ENCODE results near the gene PREPL. TPM values are rescaled to one million over a fixed set of nuclear protein-coding genes. Genes with fewer than 3 reads are reported as not detected.

The PREPL gene
- total RNA-seq, 2 donors from 2014 or later, result 24.4 to 46.5 TPM

DNA sequence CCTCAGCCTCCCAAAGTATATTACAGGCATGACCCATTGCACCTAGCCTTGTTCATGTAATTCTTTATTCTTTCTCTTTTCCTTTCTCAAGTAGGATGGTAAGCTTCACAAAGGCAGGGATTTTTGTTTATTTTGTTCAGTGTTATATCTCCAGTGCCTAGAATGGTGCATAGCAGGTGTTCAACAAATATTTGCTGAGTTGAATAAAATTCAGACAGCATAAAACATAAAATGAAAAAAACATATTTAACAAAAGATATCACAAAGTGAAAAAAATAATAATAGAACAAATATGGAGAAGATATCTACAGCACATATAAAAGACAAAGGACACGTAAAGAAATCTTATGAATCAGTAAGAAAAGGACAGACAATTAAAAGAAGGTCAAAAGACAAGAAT, 8.8 kb downstream of the PREPL start:
- ATAC-seq (no peak), DNase-seq (no peak)
- TF ChIP-seq, protein P1, sequence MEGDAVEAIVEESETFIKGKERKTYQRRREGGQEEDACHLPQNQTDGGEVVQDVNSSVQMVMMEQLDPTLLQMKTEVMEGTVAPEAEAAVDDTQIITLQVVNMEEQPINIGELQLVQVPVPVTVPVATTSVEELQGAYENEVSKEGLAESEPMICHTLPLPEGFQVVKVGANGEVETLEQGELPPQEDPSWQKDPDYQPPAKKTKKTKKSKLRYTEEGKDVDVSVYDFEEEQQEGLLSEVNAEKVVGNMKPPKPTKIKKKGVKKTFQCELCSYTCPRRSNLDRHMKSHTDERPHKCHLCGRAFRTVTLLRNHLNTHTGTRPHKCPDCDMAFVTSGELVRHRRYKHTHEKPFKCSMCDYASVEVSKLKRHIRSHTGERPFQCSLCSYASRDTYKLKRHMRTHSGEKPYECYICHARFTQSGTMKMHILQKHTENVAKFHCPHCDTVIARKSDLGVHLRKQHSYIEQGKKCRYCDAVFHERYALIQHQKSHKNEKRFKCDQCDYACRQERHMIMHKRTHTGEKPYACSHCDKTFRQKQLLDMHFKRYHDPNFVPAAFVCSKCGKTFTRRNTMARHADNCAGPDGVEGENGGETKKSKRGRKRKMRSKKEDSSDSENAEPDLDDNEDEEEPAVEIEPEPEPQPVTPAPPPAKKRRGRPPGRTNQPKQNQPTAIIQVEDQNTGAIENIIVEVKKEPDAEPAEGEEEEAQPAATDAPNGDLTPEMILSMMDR (IDR thresholded peaks at IDR 0.05), result no peak
- no peak for TF ChIP-seq POLR2A (IDR thresholded peaks at IDR 0.05)
- 77 to 83% methylated on average over 1 of the region's 1 CpG for whole genome bisulfite sequencing, 2 donors
- Histone ChIP-seq H3K27ac (no peak overlapping the region), H3K4me3 (no peak overlapping the region), H3K36me3 (replicated peaks in 1 of 2; ENCODE audit: insufficient read depth in 1 of 2, low read depth in 2 of 2) (no peaks in the 10 kb centered on the region), H3K27me3 (no peaks in the 10 kb centered on the region), H3K4me1 (peaks cover 23% of the 10 kb centered on the region), H3K9me3 (no peaks in the 10 kb centered on the region)
- intact Hi-C loops (cut with DNase I), result no loop called here

DNA sequence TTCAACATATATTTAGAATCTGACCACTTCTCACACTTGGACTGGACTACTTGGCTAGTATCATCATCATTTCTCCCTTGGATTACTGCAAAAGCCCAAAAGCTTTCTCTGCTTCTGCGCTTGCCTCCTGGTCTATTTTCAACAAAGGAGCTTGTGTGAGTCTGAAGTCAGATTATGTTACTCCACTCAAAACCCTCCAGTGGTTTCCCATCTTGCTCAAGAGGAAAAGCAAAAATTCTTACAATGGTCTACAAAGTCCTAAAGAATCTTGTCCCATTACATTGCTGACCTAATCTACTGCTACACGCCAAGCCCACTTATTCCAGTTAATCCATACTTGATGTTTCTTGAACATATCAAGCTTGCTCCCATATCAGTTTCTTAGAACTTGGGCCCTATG, 9.6 kb downstream of the PREPL start:
- DNase-seq (no peak), ATAC-seq (no peak)
- H3K27ac ChIP-seq, result no peak overlapping the region
- H3K9me3 ChIP-seq, result no peaks in the 10 kb centered on the region
- TF ChIP-seq POLR2A (IDR thresholded peaks at IDR 0.05), result no peak
- TF ChIP-seq, protein P1 (IDR thresholded peaks at IDR 0.05), result no peak
- H3K36me3 ChIP-seq (replicated peaks in 1 of 2; ENCODE audit: insufficient read depth in 1 of 2, low read depth in 2 of 2), result no peaks in the 10 kb centered on the region
- intact Hi-C loops (cut with DNase I), result no loop called here
- 90 to 100% methylated on average over 2 of the region's 2 CpGs for WGBS, 2 donors
- H3K4me3 ChIP-seq, result no peak overlapping the region
- H3K4me1 ChIP-seq, result peaks cover 26% of the 10 kb centered on the region
- no peaks in the 10 kb centered on the region for H3K27me3 ChIP-seq

DNA sequence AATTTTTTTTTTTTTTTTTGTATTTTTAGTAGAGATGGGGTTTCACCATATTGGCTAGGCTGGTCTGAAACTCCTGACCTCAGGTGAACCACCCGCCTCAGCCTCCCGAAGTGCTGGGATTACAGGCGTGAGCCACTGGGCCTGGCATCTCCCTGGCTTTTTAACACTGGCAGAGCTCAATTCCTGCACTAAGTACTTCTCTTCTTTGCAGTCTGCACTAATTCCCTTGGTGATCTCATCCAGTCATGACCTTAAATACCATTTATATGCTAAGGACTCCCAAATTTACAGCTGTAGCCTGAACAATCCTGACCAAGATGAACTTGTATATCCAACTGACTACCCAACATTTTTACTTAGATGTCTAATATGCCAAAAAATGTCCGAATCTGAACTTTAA, 10.2 kb downstream of the PREPL start:
- intact Hi-C loops (cut with DNase I), result no loop called here
- 89 to 97% methylated on average over 4 of the region's 4 CpGs for WGBS, 2 donors
- Histone ChIP-seq H3K9me3 (no peaks in the 10 kb centered on the region), H3K27me3 (no peaks in the 10 kb centered on the region), H3K4me3 (no peak overlapping the region), H3K36me3 (replicated peaks in 1 of 2; ENCODE audit: insufficient read depth in 1 of 2, low read depth in 2 of 2) (no peaks in the 10 kb centered on the region), H3K27ac (peak overlapping the region in 1 of 4 donors; percentile 11), H3K4me1 (peaks cover 26% of the 10 kb centered on the region)
- ATAC-seq (peak; percentile 27), DNase-seq (no peak)
- TF ChIP-seq, protein P1 (IDR thresholded peaks at IDR 0.05), result no peak
- TF ChIP-seq POLR2A (IDR thresholded peaks at IDR 0.05), result no peak

DNA sequence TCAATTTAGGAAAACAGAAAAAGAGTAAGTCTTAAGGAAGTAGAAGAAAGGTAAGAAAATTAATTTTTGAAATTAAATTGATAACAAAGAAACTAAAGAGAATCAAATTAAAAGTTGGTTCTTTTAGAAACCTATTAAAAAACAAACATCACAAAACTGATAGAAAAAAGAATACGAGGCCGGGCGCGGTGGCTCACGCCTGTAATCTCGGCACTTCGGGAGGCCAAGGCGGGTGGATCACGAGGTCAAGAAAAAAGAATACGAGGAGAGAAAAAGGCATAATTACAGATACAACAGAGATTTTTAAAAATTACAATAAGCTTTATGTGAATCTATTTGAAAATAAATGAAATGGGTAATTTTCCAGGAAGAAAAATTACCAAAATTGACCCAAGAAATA, 11.8 kb downstream of the PREPL start:
- WGBS, 2 donors, result 95 to 96% methylated on average over 10 of the region's 10 CpGs
- DNase-seq, result no peak
- Histone ChIP-seq H3K27me3 (no peaks in the 10 kb centered on the region), H3K4me1 (peaks cover 26% of the 10 kb centered on the region), H3K36me3 (replicated peaks in 1 of 2; ENCODE audit: insufficient read depth in 1 of 2, low read depth in 2 of 2) (peaks cover 2 to 8% of the 10 kb centered on the region in 2 donors), H3K9me3 (no peaks in the 10 kb centered on the region), H3K27ac (no peak overlapping the region), H3K4me3 (no peak overlapping the region)
- ATAC-seq, result no peak
- TF ChIP-seq POLR2A (IDR thresholded peaks at IDR 0.05), result no peak
- TF ChIP-seq, protein P1 (IDR thresholded peaks at IDR 0.05), result no peak
- intact Hi-C loops (cut with DNase I), result no loop called here

DNA sequence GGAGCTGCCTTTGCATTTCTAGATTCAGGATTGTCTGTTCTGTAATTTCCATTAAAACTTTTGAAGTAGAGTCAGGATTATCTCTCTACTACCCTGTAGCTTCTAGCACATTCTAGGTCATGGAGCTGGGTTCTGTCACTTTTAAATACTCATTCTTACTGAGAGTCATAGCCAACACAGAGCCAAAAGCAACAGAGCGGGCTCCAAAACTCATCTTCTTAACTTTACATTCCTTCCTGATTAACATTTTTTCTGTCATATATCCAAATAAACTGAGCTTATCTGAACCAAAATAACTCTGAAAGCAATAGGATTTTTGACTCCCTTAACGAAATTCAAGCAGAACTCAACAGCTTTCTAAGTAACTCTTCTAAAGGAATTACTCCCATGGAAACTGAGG, 12.9 kb downstream of the PREPL start:
- intact Hi-C loops (cut with DNase I), result no loop called here
- peak overlapping the region in 1 of 4 donors; percentile 19 for H3K27ac ChIP-seq
- H3K4me1 ChIP-seq, result peaks cover 26% of the 10 kb centered on the region
- ATAC-seq, result no peak
- H3K36me3 ChIP-seq (replicated peaks in 1 of 2; ENCODE audit: insufficient read depth in 1 of 2, low read depth in 2 of 2), result peaks cover 5 to 8% of the 10 kb centered on the region in 2 donors
- no peaks in the 10 kb centered on the region for H3K27me3 ChIP-seq
- 56 to 61% methylated on average over 2 of the region's 2 CpGs for WGBS, 2 donors
- TF ChIP-seq, protein P1 (IDR thresholded peaks at IDR 0.05), result no peak
- TF ChIP-seq POLR2A (IDR thresholded peaks at IDR 0.05), result no peak
- no peaks in the 10 kb centered on the region for H3K9me3 ChIP-seq
- H3K4me3 ChIP-seq, result no peak overlapping the region
- DNase-seq, result no peak
